DMS153 treated with DMSO at 0.1 percent for 48 hours (cell line): Measurements from ENCODE around the gene DGKD.

Experiments
- DNase-seq: peaks from one replicate; lab custom pipeline; 2025; ENCODE audit not compliant: unreplicated experiment; lab: John Stamatoyannopoulos, UW

DGKD gene

GRCh38 chr2:233443511-233444183, 89.4 kb downstream of the DGKD start:
- peak; percentile 78 for DNase-seq

DNA sequence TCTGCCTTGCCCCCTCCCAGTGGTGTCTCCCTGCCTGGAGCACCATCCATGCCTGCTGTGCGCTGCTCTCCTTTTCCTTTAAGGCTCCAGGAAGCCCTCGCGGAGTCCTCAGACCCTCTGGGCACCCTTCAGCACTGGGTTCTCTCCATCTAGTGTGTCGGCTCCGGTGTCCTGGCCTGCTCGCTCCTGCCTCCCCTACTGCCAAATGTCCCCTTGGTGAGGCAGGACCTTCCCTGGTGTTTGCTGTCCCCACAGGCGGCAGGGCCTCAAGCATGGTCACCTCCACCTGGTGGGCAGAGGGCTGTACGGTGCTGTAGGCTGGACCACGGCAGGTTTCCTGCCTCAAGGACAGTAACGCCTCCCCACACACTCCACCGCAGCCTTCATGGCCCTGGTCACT, 90.2 kb downstream of the DGKD start:
- no peak for DNase-seq

DNA sequence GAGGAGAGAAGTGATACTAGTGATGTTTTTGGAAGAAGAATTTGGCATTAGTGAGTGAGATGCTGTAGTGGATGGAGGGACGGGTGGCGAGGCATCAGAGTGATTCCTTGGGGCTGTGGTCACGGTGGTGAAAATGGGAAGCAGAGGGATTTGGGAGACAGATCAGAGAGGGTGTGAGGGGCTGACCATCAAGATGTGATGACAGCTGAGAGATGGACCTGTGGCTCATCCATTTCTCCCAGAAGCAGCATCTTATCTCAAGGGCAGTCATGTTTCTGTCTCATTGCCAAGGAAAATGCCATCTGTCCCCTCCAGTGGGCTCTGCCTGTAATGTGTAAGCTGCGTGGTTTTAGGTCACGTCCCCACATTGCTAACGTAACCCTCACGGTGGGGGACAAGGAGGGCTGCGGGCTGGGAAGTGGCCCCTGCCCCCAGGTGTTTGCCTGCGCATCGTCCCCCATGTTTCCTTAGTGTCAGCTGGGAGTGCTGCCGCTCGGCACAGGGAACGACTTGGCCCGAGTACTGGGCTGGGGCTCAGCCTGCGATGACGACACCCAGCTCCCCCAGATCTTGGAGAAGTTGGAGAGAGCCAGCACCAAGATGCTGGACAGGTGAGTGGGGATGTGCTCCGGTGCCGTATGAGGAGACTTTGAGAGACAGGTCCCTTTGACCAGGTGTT, 91.0 kb downstream of the DGKD start:
- DNase-seq: no peak

GRCh38 chr2:233446121-233446520, 91.8 kb downstream of the DGKD start:
- no peak for DNase-seq

- DNase-seq: no peak
These were observed 92.5 kb downstream of the DGKD start for GRCh38 chr2:233446606-233447305.

- DNase-seq: no peak
These were observed 93.4 kb downstream of the DGKD start for GRCh38 chr2:233447506-233448219.

GRCh38 chr2:233448220-233448559, 93.9 kb downstream of the DGKD start:
- DNase-seq: no peak

- no peak for DNase-seq
These were observed 94.3 kb downstream of the DGKD start for GRCh38 chr2:233448575-233448974.

GRCh38 chr2:233449081-233449901, 95.0 kb downstream of the DGKD start:
- no peak for DNase-seq

GRCh38 chr2:233449921-233450863, 95.9 kb downstream of the DGKD start:
- DNase-seq: no peak

GRCh38 chr2:233450864-233451575, 96.7 kb downstream of the DGKD start:
- no peak for DNase-seq

DNA sequence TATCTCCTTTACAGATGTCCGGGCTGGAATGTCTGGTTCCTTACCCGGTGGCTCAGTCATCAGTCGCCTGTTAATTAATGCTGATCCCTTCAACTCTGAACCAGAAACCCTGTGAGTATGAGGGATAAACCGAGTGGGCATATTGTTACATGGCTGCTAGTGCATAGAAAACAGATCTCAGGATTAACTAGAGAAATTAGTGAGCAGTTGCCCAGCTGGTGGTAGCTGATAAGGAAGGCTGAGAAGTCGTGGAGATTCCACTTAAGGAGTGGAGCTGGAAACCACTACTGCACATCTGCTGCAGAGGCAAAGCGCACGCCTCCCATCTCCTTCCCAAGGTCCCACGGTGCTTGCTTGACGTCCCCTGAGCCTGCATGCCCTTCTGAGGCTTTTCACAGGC, 97.7 kb downstream of the DGKD start:
- DNase-seq: no peak

DNA sequence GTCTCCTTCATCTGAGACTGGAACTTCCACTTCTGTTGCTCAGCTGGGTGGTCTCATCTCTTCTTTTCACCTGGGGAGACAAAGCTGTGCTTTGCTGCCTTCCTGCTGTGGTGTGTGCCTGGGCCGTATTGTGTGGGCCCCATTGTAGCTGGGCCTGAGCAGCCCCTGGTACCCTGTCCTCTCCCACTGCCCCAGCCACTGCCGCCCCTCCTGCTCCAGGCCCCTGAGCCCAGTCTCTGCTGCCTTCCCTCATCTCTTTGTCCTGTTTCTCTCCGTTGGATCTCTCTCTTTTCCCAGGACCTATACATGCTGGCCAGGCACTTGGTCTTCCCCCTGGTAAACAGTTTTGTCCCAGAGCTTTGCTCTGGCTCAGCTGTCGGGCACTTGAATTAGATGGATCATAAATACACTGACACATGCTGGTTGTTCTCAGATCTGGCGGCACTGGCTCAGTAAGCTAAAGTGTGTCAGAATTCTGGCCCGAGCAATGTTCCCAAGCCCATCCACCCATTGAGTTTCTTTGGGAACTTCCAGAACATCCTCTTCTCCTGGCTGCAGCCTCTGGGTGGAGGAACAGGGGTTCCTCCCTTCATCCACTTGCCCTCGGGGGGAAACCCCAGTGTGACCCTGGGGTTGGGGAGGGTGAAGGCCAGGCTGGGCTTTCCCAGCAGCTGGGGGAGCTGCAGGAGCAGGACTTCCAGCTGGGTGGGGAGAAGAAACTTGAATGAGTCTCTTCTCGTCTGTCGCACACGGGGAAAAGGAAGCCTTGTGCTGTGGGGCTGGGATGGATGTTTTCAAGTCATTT, 99.0 kb downstream of the DGKD start:
- DNase-seq: no peak

DNA sequence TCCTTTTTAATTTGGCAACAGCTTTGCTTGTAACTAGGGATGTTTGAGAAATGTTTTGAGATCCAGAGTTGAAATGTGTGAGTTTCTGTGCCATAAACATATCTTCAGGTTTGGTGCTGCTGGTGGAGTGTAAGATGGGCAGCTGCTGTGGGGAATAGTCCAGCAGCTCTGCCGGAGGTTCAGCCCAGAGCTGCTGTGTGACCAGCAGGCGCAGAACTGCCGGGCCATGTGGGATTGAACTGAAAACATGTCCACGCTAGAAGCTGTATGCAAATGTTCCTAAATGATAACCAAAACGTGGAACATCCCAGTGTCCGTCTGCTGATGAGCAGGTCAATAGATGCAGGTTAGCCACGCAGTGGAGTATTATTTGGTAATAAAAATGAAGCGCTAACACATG, 99.6 kb downstream of the DGKD start:
- no peak for DNase-seq

DNA sequence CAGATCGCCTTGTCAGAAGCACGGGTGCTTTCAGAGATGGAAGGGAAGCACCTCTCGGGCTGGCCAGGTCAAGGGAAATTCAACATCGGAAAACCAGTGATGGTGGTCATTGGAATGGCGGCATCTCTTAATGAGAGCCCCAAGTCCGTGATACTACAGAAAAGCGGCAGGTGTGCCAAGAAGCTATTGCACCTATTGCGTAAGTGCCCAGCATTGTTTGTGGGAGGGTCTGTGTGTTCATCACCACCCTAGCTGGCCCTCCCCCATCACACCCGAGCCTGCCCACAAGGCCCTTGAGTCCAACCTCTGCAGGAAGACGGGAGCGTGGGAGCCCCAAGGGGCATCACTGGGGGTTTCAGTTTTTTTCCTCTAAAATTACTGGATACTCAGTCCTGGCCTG, 100.7 kb downstream of the DGKD start:
- DNase-seq: no peak

DNA sequence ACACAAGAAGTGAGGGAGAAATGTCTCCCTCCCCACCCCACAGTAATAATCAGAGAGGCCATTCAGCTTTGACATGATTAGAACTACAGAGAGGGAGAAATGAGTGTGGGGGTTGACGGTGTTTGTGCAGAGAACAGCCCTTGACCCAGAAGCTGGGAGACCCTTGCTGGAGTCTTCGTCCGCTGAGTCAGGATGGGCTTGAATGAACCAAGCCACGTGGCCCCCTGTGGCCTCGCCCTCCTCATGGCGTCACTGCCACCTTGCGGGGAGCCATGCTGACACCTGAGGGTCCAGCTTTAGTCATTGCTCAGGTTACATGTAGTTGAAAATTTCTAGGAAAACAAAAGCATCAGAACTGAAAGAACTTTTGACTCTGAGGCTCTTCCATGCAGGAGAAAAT, 101.2 kb downstream of the DGKD start:
- DNase-seq: no peak

GRCh38 chr2:233456111-233456510, 101.8 kb downstream of the DGKD start:
- DNase-seq: no peak

- DNase-seq: no peak
These were observed 102.6 kb downstream of the DGKD start for GRCh38 chr2:233456934-233457333.
